Endometrial microvascular endothelial cells (primary cell): ENCODE measurements around the gene GRIN3B. TPM values are rescaled to one million over a fixed set of nuclear protein-coding genes. Genes with fewer than 3 reads are reported as not detected.

Experiments used
- in situ Hi-C: cut with HindIII; loops from 2 replicates; pipeline ENCODE4 v1.10.0; 2017; ENCODE audit warnings: low sequenced_read_pairs, low pct_unique_long_range_greater_than_20kb; ENCODE audit errors: inconsistent ontology term
- total RNA-seq: library from RNA; depleted of rRNA; stranded (reverse); fragments of >200 nt; gene quantifications from one replicate; pipeline ENCODE4 v1.2.3, GENCODE V29; 2015; ENCODE audit errors: inconsistent ontology term

The GRIN3B gene
- total RNA-seq, 1 donor from 2014 or later: not detected

GRCh38 chr19:1027650-1028061, 27.4 kb downstream of the GRIN3B start:
- in situ Hi-C loops: no loop called here

GRCh38 chr19:1028062-1028926, 28.1 kb downstream of the GRIN3B start:
- in situ Hi-C loops: no loop called here

- in situ Hi-C loops: no loop called here
Measured at GRCh38 chr19:1032264-1032867, 32.1 kb downstream of the GRIN3B start.

- in situ Hi-C loops: no loop called here
Measured at GRCh38 chr19:1035998-1036621, 35.9 kb downstream of the GRIN3B start.

- in situ Hi-C loops: no loop called here
Measured at GRCh38 chr19:1037621-1038064, 37.4 kb downstream of the GRIN3B start.

- in situ Hi-C loops: no loop called here
Measured at GRCh38 chr19:1038978-1039645, 38.9 kb downstream of the GRIN3B start.

GRCh38 chr19:1039646-1040475, 39.6 kb downstream of the GRIN3B start, which contains the start of gene ABCA7:
ABCA7 (plus strand) TSS chr19:1040107; CDS start chr19:1041362, 1,255 bp downstream.
- in situ Hi-C loops: no loop called here

GRCh38 chr19:1040476-1041271, 40.5 kb downstream of the GRIN3B start:
- in situ Hi-C loops: no loop called here

- in situ Hi-C loops: no loop called here
Measured at GRCh38 chr19:1041272-1041834, 41.1 kb downstream of the GRIN3B start.

GRCh38 chr19:1041835-1042685, 41.8 kb downstream of the GRIN3B start:
- in situ Hi-C loops: no loop called here

- in situ Hi-C loops: no loop called here
Measured at GRCh38 chr19:1042689-1043511, 42.7 kb downstream of the GRIN3B start.

- in situ Hi-C loops: no loop called here
Measured at GRCh38 chr19:1045247-1045603, 45.0 kb downstream of the GRIN3B start.

- in situ Hi-C loops: no loop called here
Measured at GRCh38 chr19:1046117-1046626, 46.0 kb downstream of the GRIN3B start.

GRCh38 chr19:1046836-1047695, 46.8 kb downstream of the GRIN3B start:
- in situ Hi-C loops: no loop called here

- in situ Hi-C loops: no loop called here
Measured at GRCh38 chr19:1047696-1048147, 47.5 kb downstream of the GRIN3B start.
